Gastroesophageal sphincter (tissue), 3 donors: ENCODE measurements around the gene CNTNAP5.

Experiments used
- EP300 ChIP-seq: sonication (generic); formaldehyde crosslinking; IDR thresholded peaks from one replicate; pipeline ENCODE4 v1.6.1; 2017; ENCODE audit warnings: antibody characterized with exemption, mild to moderate bottlenecking
- POLR2A ChIP-seq, 2 donors: fragments of 450-650 bp; IDR thresholded peaks; one replicate each; pipeline ENCODE4 v1.6.1; 2017; ENCODE audit warnings: antibody characterized with exemption in 2 of 2, mild to moderate bottlenecking in 2 of 2, moderate library complexity in 1 of 2
- POLR2AphosphoS5 ChIP-seq: sonication (generic); formaldehyde crosslinking; IDR thresholded peaks from one replicate; pipeline ENCODE4 v1.6.1; 2017; ENCODE audit warnings: antibody characterized with exemption
- TF ChIP-seq, protein P1 (sequence below), 4 experiments: fragments of 200-600 bp in 2 of 4; fragments of 450-650 bp in 2 of 4; sonication (generic) in 1 of 4; IDR thresholded peaks; one replicate each; pipeline ENCODE4 v1.5.1; 2017 to 2019; ENCODE audit warnings: antibody characterized with exemption in 4 of 4, mild to moderate bottlenecking in 2 of 4, moderate library complexity in 2 of 4

DNA sequence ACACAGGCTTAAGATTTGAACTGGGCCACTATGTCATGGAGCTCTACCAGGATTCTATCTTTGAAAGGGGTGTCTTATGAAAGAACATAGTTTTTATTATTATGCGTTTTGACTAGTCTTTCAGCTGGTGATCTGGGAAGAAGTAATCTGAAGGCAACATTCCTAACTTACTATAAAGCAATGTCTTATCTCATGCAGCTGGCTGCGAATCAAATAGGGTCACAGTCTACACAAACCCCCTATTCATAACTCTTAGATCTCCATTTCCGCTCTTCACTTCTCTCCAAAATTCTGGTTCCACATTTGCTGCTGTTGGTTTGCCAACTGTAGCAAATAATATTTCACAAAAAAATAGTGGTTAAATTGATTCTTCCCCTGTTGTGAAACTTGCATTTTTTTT is 813.3 kb downstream of the CNTNAP5 start:
- TF ChIP-seq, protein P1, sequence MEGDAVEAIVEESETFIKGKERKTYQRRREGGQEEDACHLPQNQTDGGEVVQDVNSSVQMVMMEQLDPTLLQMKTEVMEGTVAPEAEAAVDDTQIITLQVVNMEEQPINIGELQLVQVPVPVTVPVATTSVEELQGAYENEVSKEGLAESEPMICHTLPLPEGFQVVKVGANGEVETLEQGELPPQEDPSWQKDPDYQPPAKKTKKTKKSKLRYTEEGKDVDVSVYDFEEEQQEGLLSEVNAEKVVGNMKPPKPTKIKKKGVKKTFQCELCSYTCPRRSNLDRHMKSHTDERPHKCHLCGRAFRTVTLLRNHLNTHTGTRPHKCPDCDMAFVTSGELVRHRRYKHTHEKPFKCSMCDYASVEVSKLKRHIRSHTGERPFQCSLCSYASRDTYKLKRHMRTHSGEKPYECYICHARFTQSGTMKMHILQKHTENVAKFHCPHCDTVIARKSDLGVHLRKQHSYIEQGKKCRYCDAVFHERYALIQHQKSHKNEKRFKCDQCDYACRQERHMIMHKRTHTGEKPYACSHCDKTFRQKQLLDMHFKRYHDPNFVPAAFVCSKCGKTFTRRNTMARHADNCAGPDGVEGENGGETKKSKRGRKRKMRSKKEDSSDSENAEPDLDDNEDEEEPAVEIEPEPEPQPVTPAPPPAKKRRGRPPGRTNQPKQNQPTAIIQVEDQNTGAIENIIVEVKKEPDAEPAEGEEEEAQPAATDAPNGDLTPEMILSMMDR (IDR thresholded peaks at IDR 0.05) = no peak
- TF ChIP-seq EP300 = no peak
- no peak for TF ChIP-seq POLR2A (IDR thresholded peaks at IDR 0.05)
- no peak for TF ChIP-seq POLR2AphosphoS5
